ENCODE measurements around the gene PTX3.

The PTX3 gene

GRCh38 chr3:157452097-157452496 is 15.4 kb downstream of the PTX3 start:
- Histone ChIP-seq H3K36me3 (ENCODE audit: control insufficient read depth, insufficient read depth, low read length) (no peaks in the 10 kb centered on the region), H3K4me3 (replicated peaks; ENCODE audit: low read depth, low read length) (no peak overlapping the region), H3K27me3 (replicated peaks; ENCODE audit: control insufficient read depth, insufficient read depth, low read length) (no peaks in the 10 kb centered on the region)
- no peak for DNase-seq (ENCODE audit: extremely low read depth, insufficient read length)
- no peak for TF ChIP-seq CTCF (IDR thresholded peaks at IDR 0.05; ENCODE audit: insufficient read depth, low read length, poor library complexity, severe bottlenecking)

- no peak for TF ChIP-seq CTCF (IDR thresholded peaks at IDR 0.05; ENCODE audit: insufficient read depth, low read length, poor library complexity, severe bottlenecking)
- Histone ChIP-seq H3K27me3 (replicated peaks; ENCODE audit: control insufficient read depth, insufficient read depth, low read length) (no peaks in the 10 kb centered on the region), H3K36me3 (ENCODE audit: control insufficient read depth, insufficient read depth, low read length) (no peaks in the 10 kb centered on the region), H3K4me3 (replicated peaks; ENCODE audit: low read depth, low read length) (no peak overlapping the region)
- no peak for DNase-seq (ENCODE audit: extremely low read depth, insufficient read length)
These were observed 17.2 kb downstream of the PTX3 start for GRCh38 chr3:157453824-157454223.

- H3K27me3 ChIP-seq (replicated peaks; ENCODE audit: control insufficient read depth, insufficient read depth, low read length): no peaks in the 10 kb centered on the region
- no peak overlapping the region for H3K4me3 ChIP-seq (replicated peaks; ENCODE audit: low read depth, low read length)
- TF ChIP-seq CTCF (IDR thresholded peaks at IDR 0.05; ENCODE audit: insufficient read depth, low read length, poor library complexity, severe bottlenecking): no peak
- no peak for DNase-seq (ENCODE audit: extremely low read depth, insufficient read length)
- H3K36me3 ChIP-seq (ENCODE audit: control insufficient read depth, insufficient read depth, low read length): no peaks in the 10 kb centered on the region
These were observed 23.1 kb downstream of the PTX3 start for GRCh38 chr3:157459706-157460105.

GRCh38 chr3:157460253-157460652 is 23.6 kb downstream of the PTX3 start:
- DNase-seq (ENCODE audit: extremely low read depth, insufficient read length): no peak

GRCh38 chr3:157463816-157464215 is 27.2 kb downstream of the PTX3 start:
- no peak for DNase-seq (ENCODE audit: extremely low read depth, insufficient read length)
- no peaks in the 10 kb centered on the region for H3K36me3 ChIP-seq (ENCODE audit: control insufficient read depth, insufficient read depth, low read length)
- no peak for TF ChIP-seq CTCF (IDR thresholded peaks at IDR 0.05; ENCODE audit: insufficient read depth, low read length, poor library complexity, severe bottlenecking)
- H3K4me3 ChIP-seq (replicated peaks; ENCODE audit: low read depth, low read length): no peak overlapping the region
- H3K27me3 ChIP-seq (replicated peaks; ENCODE audit: control insufficient read depth, insufficient read depth, low read length): no peaks in the 10 kb centered on the region

More at GRCh38 chr3:157460253-157460652, 23.6 kb downstream of the PTX3 start:
- Histone ChIP-seq H3K27me3 (replicated peaks; ENCODE audit: control insufficient read depth, insufficient read depth, low read length) (no peaks in the 10 kb centered on the region), H3K4me3 (replicated peaks; ENCODE audit: low read depth, low read length) (no peak overlapping the region), H3K36me3 (ENCODE audit: control insufficient read depth, insufficient read depth, low read length) (no peaks in the 10 kb centered on the region)
- no peak for TF ChIP-seq CTCF (IDR thresholded peaks at IDR 0.05; ENCODE audit: insufficient read depth, low read length, poor library complexity, severe bottlenecking)

- Histone ChIP-seq H3K4me3 (replicated peaks; ENCODE audit: low read depth, low read length) (no peak overlapping the region), H3K27me3 (replicated peaks; ENCODE audit: control insufficient read depth, insufficient read depth, low read length) (no peaks in the 10 kb centered on the region), H3K36me3 (ENCODE audit: control insufficient read depth, insufficient read depth, low read length) (no peaks in the 10 kb centered on the region)
- TF ChIP-seq CTCF (IDR thresholded peaks at IDR 0.05; ENCODE audit: insufficient read depth, low read length, poor library complexity, severe bottlenecking): no peak
- no peak for DNase-seq (ENCODE audit: extremely low read depth, insufficient read length)
These were observed 27.7 kb downstream of the PTX3 start for GRCh38 chr3:157464321-157464720.

All from GM06990 (cell line).